NAMALWA (cell line): ENCODE results near the gene PLA2G4F.
"Not testable (repeated sequence)": the region's sequence is repeated elsewhere in the genome, so short reads cannot be mapped to it uniquely, and the experiment has no call there.

Experiments
- DNase-seq: peaks from one replicate; pipeline ENCODE4 v3.0.0-alpha.2; 2015; ENCODE audit warnings: low spot score

Gene PLA2G4F

DNA sequence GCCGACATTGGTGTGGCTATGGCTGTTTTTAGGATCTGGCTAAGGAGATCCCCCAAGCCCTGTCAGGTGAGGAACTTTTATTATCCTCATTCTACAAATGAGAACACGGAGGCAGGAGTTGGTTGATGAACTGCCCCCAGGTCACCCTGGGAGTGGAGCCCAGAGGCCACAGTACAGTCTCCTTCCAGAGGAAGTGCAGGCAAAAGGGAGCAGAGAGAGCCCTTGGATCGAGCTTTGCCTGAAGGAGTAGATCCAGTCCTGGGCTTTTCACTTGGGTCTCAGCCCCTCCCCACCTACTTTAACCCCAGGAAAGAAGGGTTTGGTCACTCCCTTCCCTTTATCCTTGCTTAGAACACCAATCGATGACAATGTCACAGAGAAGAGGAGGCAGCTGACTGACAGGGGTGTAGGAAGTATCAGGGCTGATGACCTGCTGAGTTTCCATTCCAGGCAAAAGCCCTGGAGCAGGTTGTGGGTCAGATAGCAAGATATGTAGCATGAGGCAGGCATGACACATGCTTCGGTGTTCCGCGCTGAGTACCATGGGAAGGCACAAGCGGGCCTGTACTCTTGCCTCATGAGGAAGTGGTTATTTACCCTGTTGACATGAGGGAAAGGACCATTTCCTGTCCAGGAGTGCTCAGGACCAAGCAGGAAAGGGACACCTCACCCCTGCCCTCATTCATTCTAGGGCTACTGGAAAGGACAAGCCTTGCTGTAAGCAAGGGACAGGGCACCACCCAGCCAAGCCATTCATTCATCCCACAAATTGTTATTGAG lies 56.2 kb downstream of the PLA2G4F start:
- DNase-seq, result no peak

DNA sequence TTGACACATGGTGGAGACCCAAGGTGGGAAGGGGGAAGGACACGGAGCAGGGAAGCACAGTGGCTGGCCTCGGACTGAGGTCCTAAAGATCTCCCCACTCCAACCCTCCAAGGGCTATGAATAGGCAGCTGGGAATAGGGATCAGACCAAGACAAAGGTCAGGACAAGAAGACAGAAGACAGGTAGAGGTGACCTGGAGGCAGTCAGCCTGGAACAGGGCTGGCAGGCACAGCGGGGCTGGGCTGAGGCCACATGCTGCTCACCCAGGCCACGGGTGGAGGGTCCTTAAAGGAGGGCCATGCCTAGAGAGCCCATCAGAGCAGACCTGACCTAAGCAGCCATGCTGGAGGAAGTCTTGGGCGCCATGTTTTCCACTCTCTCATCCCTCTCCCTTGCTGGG lies 59.4 kb downstream of the PLA2G4F start:
- DNase-seq, result no peak

DNA sequence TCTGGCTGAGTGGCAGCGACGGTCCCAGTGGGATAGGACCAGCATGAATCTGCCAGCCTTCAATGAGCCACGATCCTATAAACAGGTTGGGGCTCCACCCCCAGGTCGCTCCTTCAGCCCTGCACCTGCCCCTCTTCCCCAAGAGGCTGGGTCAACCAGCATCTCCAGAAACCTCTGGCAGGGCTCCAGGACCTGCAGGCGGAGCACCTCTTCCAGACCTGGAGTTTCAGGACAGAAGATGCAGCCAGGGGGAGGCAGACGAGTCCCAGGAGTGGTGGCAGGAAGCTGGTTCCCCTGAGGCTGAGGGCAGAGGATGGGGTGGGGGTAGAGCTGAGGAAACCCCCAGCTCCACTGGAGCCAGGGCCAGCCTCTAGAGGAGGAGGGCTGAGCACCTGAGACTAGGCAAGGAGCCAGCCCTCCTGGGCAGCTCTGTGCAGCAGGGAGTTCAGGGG lies 61.9 kb downstream of the PLA2G4F start, which contains the start of gene PLA2G4D:
PLA2G4D (minus strand) TSS at position 51 of the 452 bp plus-strand sequence. CDS start 103 bp downstream, outside the sequence.
- DNase-seq, result no peak

DNA sequence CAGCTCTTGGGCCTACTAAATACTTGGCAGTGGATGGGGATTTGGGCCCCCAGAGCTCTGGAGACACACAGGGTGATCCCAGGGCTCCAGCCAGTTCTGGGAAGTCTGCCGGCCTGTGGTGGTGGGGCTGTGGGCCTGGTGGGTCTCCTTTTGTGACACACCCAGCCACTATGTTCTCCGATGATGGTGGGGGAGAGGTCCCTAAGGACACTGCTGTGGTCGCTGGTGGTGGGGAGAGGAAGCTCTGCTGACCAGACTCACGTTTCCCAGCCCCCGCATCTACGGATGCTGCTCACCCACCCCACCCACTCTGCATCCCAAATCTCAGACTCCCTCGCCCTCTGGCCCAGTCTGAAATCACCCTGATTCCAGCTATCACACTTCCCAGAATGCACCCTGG lies 62.5 kb downstream of the PLA2G4F start:
- DNase-seq, result no peak

DNA sequence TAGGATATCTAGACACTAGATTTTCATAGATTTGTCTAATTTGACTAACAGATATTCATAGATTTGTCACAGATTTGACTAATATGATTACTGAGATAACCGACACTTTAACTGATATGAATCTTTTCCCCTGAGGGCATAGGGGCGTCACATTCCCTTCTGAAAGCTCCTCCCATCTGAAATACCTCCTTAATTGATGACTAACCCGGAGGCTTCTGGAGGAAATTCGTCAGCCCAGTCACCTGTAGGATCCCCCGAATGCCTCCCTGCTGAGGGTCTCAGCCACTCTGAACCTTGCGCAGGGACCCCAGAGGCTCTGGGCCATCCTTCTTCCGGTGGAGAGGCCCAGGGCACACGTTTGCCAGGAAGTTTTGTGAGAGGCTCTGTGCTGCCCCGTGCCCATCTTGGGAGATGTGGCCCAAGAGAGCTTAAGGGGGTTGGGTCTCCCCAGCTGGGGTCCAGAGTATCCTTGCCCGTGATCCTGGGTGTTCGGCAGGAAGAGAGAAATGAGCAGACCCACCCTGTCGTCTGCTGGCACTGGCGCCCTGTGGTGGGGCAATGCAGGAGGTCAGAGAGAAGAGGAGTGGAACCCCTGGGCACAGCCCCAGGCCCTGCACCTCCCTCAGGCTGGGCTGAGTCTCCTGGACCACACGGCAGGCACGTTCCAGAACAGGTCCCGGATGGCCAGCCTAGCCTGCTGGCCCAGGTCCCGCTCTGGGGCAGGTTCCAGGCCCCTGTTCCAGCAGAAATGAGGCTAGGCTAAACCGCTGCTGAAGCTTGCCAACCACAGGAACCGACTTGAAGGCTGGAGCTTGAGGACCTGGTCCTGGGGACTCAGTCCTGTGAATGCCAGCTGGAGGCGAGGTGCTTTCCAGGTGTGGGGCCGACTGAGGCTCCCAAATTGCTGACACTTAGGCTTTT lies 63.8 kb downstream of the PLA2G4F start:
- DNase-seq, result no peak

DNA sequence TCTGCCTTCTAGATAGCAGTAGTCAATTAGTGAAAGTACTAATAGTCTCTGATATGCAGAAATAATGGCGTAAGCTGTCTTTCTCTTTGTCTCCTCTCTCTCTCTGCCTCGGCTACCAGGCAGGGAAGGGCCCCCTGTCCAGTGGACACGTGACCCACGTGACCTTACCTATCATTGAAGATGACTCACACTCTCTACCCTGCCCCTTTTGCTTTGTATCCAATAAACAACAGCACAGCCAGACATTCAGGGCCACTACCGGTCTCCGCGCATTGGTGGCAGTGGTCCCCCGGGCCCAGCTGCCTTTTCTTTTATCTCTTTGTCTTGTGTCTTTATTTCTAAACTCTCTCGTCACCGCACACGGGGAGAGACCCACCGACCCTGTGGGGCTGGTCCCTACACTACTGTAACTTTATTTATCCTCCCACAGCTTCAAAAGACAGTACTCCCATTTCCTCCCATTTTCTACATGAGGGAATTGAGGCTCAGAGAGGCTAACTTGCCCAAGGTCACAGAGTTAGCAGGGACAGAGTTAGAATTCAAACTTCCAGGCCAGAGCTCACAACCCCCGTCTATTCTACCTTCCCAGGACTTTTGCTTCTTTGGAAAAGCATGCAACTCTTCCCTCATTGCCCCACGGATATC lies 64.6 kb downstream of the PLA2G4F start:
- DNase-seq, result not testable (repeated sequence)

DNA sequence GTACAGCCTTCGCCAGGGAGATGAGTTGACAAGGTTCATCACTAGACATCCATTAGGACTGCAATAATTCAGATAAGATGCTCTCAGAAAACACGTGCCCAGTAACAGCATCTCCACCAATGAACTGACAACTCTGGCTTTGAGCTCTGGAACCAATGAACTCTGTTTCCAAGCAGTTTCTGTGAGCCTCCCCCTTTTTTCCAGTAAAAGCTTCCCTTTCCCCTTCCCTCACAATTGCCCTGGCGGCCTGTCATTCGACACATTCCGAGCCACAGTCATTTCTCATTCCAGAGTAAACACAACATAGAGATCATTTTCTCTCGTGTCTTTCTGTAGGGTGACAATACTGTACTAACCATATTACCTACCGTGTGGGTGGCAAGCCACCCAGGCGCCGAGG lies 65.7 kb downstream of the PLA2G4F start:
- no peak for DNase-seq

DNA sequence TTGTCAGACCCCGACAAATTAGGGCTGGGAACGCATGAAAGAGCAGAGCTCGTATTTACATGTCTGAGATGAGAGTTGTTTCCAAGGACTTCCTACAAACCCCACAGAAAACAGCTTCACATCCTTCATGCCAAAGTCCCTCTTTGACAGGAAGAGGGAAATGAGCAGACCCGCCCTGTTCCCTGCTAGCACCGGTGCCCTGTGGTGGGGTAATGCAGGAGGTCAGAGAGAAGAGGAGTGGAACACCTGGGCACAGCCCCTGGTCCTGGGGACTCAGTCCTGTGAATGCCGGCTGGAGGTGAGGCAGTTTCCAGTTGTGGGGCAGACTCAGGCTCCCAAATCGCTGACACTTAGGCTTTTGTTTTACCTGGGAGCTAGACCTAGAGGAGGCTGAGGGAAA lies 66.1 kb downstream of the PLA2G4F start:
- no peak for DNase-seq

DNA sequence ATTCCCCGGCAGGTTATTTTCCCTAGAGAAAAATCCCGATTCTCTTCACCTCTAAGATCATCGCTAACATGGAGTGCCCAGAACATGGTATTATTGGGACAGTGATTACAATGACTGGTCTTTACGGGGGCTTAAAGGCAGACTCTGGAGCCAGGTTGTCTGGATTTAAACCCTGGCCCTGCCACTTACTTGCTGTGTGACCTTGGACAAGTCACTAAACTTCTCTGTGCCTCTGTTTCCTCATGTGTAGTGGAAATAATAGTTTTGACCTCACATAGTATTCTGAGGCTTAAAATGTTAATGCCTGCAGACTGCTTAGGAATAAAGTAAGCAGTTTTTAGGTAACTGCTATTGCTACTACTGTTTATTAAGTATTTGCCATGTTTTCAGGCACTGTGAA lies 66.5 kb downstream of the PLA2G4F start:
- no peak for DNase-seq
